ENCODE measurements around the gene RNASE13.

The RNASE13 gene

GRCh38 chr14:21073921-21074320 lies 39.3 kb upstream of the RNASE13 start:
- ChIA-PET POLR2A (no interaction called here), CTCF (interaction anchor here (4.1 to 4.3 kb wide), 2 partner anchors 31 to 59 kb away, joined by 39 to 61 read pairs; no protein-coding TSS in a partner anchor)
- Histone ChIP-seq H3K4me3 (ENCODE audit: low read depth, low read length) (no peak overlapping the region), H3K4me1 (ENCODE audit: control insufficient read depth, insufficient read depth, low read length) (peaks cover 12% of the 10 kb centered on the region), H3K9me3 (ENCODE audit: control insufficient read depth, insufficient read depth, low read depth, low read length) (no peaks in the 10 kb centered on the region), H3K27ac (ENCODE audit: extremely low read depth, low read depth, low read length) (no peak overlapping the region), H3K36me3 (ENCODE audit: control insufficient read depth in 2 of 2, insufficient read depth in 1 of 2, low read length in 2 of 2) (peaks cover 0 to 58% of the 10 kb centered on the region in 2 experiments; a peak in 1 of 3 replicates)
- no peak for TF ChIP-seq PRDM4 (tag by site-specific recombination; IDR thresholded peaks at IDR 0.05)
- TF ChIP-seq ZNF621 (tag by site-specific recombination; IDR thresholded peaks at IDR 0.05): no peak
- TF ChIP-seq ZNF704 (tag by site-specific recombination; IDR thresholded peaks at IDR 0.05): no peak
- no peak for TF ChIP-seq ZNF140 (tag by site-specific recombination; IDR thresholded peaks at IDR 0.05)
- no peak for TF ChIP-seq ZNF148 (tag by site-specific recombination; IDR thresholded peaks at IDR 0.05; ENCODE audit: borderline replicate concordance)
- no peak for TF ChIP-seq YY1 (tag by site-specific recombination; IDR thresholded peaks at IDR 0.05)
- TF ChIP-seq ZSCAN5A (tag by site-specific recombination; IDR thresholded peaks at IDR 0.05): no peak
- no peak for TF ChIP-seq ZNF623 (tag by site-specific recombination; IDR thresholded peaks at IDR 0.05)
- TF ChIP-seq ZNF280C (tag by site-specific recombination; IDR thresholded peaks at IDR 0.05): no peak
- TF ChIP-seq ZNF211 (tag by site-specific recombination; IDR thresholded peaks at IDR 0.05; ENCODE audit: low read depth): no peak
- no peak for TF ChIP-seq ZNF394 (tag by site-specific recombination; IDR thresholded peaks at IDR 0.05; ENCODE audit: borderline replicate concordance)

- peaks cover 16% of the 10 kb centered on the region for H3K4me1 ChIP-seq (ENCODE audit: control insufficient read depth, insufficient read depth, low read length)
- peaks cover 0 to 47% of the 10 kb centered on the region in 2 experiments; a peak in 1 of 3 replicates for H3K36me3 ChIP-seq (ENCODE audit: control insufficient read depth in 2 of 2, insufficient read depth in 1 of 2, low read length in 2 of 2)
- H3K4me3 ChIP-seq (ENCODE audit: low read depth, low read length): no peak overlapping the region
- no peak overlapping the region for H3K27ac ChIP-seq (ENCODE audit: extremely low read depth, low read depth, low read length)
- POLR2A ChIA-PET: interaction anchor here (3.7 kb wide), 1 partner anchor 13 kb away, joined by 71 read pairs; no protein-coding TSS in a partner anchor
- CTCF ChIA-PET: interaction anchor here (1.0 to 4.3 kb wide), 4 partner anchors 20 to 102 kb away, joined by 3 to 64 read pairs (median 50); no protein-coding TSS in a partner anchor
- no peaks in the 10 kb centered on the region for H3K9me3 ChIP-seq (ENCODE audit: control insufficient read depth, insufficient read depth, low read depth, low read length)
- no peak for TF ChIP-seq ZNF202 (tag by site-specific recombination; IDR thresholded peaks at IDR 0.05; ENCODE audit: borderline replicate concordance)
- no peak for TF ChIP-seq REST (tag by site-specific recombination; IDR thresholded peaks at IDR 0.05)
- TF ChIP-seq ZBTB7A (tag by site-specific recombination; IDR thresholded peaks at IDR 0.05; ENCODE audit: low read depth): no peak
- no peak for TF ChIP-seq ZSCAN23 (tag by site-specific recombination; IDR thresholded peaks at IDR 0.05)
- TF ChIP-seq ZFP41 (tag by site-specific recombination; IDR thresholded peaks at IDR 0.05; ENCODE audit: borderline replicate concordance): no peak
- no peak for TF ChIP-seq ZNF580 (tag by site-specific recombination; IDR thresholded peaks at IDR 0.05)
- TF ChIP-seq ZNF561 (tag by site-specific recombination; IDR thresholded peaks at IDR 0.05; ENCODE audit: borderline replicate concordance): no peak
- no peak for TF ChIP-seq TRIM28 (IDR thresholded peaks at IDR 0.05; ENCODE audit: borderline replicate concordance, low read length)
Observed at GRCh38 chr14:21072781-21073339, 38.3 kb upstream of the RNASE13 start.

Data from HEK293 (cell line).